ENCODE data around the gene KCNQ1.

- TF ChIP-seq POLR2A (IDR thresholded peaks at IDR 0.05; ENCODE audit: low read length): no peak
- no peak for TF ChIP-seq GATA1 (IDR thresholded peaks at IDR 0.05; ENCODE audit: low read depth, low read length)
These were observed 64.7 kb downstream of the KCNQ1 start for GRCh38 chr11:2509481-2510001.
